Activated naive CD4-positive, alpha-beta T cell treated with anti-CD3 and anti-CD28 coated beads, Interleukin-2, amount 50 U/mL, for 16 hours (primary cell): ENCODE results near the gene LIG4.
"Not testable (repeated sequence)": the region's sequence is repeated elsewhere in the genome, so short reads cannot be mapped to it uniquely, and the experiment has no call there.

Experiments used
- DNase-seq: peaks from one replicate; pipeline ENCODE4 v3.0.0-alpha.2; 2020

LIG4 gene

DNA sequence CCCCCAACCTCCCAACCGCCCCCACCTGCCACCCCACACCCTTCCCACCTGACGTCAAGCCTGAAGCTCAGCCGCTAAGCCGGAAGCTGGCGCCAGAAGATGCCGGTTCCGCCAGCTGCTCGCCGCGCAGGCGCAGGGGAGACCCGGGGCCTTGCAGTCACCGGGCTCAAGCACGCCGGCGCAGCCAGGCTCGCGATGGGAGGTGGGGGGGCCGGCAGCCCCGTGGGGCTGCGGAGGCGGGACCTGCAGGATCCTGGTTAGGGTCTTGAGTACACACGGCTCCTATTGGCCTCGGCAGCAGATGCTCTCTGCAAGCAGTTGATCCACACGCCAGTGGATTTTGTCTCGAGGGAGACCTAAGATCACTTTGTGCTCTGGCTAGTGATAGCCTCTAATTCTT is at the start of gene LIG4:
Gene LIG4, minus strand, starts transcription at position 101 of the 400 bp plus-strand sequence. CDS start 4,268 bp downstream, outside the sequence.
- peak; percentile 93 for DNase-seq

DNA sequence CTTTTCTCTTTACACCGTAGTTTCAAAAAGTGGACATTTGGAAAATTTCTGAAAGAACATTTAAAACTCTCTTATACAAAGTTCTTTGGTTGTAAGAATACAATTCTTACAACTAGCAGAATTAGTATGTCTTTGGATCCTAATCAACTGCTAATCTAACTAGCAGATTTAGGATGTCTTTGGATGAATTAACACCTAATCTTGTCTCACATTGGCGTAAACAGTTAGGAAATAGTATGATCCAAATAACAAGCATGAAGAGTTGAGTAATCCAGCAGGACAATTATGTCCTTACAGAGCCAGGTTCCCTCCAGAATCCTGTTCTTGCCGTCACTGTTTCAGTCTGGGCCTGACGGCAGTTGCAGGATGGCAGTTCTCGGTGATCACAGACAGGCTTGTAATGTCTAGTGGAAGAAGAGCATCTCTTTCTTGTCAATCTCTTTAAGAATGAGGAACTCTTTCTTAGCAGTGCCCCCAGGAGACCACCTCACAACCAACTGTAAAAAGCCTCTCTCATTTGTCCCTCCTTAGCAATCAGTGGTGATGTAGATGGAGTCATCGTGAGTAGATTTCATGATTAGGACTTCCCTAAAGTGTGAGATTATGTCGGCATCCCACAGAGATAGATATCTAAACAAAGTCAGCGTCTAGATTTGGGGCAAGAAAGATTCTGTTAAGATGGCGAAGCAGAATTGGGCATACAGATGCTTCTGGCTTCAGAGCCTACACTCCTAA is 48.5 kb upstream of the LIG4 start:
- no peak for DNase-seq

DNA sequence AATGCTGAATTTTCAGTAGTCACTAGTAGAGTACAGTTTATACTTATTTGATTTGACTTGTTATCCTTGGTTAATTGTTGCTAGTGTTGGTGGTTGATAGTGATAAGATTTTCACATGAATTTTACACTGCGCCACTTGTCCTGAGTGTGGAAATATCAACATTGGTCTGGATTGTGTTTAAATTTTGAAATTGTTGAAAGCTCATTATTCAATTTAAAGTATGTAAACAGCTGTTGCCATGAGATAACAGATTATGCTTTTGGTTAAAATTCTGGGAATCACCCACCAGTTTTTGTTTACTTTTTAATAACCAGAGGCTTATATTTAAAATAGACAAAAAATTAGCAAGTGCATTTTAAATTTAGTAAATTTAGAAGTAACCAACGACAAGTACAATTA is 41.9 kb upstream of the LIG4 start:
- DNase-seq: no peak

DNA sequence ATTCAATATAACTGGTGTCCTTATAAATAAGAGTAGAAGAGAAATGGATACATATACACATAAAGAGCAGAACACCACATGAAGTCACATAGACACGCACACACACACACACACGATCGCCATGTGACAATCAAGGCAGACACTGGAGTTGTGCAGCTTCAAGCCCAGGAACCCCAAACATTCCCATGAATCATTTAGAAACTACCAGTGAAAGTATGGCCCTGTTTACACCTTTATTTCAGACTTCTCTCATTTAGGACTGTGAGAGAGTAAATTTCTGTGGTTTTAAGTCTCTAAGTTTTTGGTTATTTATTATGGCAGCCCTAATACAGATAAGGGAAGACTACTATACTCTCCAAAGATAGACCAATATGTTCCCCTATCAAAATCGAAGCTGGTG is 33.8 kb upstream of the LIG4 start:
- no peak for DNase-seq

DNA sequence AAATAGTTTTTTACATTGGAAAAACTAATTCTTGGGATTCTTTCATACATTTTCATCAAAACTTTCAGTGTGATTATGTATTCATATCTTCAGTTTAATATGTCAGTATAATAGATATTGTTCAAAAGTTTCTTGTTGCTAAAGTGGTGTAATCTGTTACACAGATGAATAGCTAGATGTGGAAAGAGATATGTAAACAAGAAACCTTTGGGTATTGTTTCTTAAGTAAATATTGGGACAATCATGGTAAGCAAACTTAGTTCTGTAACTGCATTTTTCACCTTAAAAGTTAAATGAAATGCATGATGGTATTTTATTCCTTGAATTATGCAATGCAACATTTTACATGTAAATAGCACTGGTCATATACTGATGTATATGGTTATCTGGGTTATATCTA is 15.0 kb upstream of the LIG4 start:
- DNase-seq: no peak

DNA sequence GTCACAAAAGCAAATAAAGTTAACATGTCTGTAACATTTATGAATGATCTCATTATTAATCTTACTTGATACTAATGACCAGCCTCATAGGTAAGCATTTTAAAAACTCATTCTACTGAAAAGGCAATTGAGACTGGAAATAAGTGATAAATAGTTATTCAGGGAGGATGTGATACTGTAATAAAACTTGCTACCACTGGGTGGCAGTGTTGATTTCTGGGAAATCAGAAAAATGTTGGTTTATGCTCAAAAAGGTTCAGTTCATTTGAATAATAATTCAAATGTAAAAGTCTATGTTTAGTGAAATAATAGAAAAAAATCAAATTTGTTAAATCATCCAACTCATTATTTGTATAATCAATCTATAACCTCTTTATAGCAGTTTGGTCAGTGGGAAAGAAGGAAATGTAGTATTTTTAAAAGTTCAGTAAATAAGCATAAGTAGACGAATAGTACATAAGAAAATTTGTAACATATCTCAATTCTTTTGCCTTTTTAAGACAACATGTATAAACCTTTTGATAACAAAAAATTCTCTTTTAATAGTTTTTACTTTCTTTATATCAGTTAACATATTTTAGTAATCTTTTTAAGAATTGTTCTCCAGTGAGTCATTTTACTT is 12.4 kb upstream of the LIG4 start:
- DNase-seq: no peak

DNA sequence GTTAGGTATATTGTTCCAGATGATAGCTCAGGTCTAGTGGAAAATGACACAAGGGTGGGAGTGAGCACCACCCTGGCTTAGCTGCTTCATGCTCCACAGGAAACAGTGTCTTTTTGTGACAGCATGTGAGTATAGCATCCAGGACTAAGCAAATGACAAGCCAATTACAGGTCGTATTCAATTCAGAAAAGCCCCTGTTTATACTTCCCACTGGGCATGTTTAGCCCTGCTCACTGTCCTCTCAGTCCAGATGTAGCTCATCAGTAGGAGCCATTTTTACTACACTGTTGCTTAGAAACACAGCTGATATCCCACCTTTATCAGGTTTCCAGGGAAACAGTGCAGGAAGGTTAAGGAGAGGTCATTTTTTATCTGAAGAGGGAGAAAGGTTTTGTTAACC is 10.8 kb upstream of the LIG4 start:
- no peak for DNase-seq

DNA sequence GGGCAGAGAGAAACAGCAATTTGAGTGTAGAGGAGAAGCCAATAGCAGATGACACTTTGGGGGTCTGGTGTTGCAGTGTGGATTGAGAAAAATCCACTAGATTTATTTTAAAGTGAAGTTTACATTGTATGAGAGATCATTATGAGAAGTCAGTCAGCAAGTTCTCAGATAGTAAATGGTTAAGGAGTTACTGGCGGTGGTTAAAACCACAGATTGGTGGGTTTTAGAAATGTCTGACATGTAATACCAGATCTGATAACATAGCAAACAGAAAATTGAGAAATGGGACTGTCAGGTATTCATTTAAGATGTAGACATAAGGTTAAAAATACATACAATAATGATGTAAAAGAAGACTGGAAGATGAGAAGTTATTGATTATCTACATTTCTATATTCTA is 10.1 kb upstream of the LIG4 start:
- no peak for DNase-seq

DNA sequence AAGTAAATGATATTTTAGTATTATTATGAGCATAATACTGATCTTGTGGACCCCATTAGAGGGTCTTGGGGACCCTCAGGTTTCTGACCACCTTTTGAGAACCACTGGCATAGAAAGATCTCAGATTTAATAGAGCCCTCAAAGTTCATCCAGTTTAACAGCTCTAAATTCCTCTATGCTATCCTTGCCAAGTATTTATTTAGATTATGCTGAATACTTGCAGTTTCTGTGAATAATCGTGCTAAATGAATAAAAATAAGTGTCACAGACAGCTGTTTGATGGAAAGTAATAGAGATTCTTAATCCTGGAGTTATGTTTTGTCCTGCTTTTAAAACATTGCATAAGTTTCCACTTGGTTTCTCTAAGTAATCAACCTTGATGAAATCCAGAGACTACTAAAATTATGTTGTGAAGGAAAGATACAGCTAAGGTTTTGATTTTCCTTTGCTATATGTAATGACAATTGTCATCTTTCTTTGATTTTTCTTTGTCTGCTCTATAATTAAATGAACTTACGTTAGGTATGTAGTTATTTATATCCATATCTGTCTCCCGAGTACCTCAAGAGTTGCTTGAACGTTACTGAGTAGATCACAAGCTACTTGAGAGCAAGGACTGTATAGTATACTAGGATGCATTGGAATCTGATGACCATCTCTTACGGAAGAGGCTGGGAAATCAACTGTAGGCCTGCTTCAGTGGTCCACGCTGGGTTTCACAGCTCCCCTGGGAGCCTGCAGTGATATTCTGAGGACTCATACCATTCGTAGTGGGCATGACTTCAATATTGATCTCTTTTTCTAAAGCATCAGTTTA is 8.6 kb upstream of the LIG4 start:
- DNase-seq: no peak

DNA sequence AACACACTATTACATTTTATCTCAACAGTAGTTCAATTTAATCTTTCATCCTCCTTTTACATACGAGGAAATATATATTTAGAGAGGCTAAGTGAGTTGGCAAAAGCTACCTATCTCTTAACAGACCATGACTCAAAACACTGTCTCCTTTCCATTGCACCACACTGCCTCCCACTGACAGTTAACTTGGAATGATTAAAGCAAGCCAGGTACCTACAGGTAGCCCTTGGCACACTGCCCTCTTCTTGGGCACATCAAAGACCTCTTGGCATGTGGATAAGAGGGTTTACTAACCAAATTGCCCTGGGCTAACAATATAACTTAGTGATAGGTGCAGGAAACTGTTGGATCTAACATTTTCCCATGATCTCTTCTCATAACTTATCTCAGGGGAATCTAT is 4.7 kb upstream of the LIG4 start:
- no peak for DNase-seq

DNA sequence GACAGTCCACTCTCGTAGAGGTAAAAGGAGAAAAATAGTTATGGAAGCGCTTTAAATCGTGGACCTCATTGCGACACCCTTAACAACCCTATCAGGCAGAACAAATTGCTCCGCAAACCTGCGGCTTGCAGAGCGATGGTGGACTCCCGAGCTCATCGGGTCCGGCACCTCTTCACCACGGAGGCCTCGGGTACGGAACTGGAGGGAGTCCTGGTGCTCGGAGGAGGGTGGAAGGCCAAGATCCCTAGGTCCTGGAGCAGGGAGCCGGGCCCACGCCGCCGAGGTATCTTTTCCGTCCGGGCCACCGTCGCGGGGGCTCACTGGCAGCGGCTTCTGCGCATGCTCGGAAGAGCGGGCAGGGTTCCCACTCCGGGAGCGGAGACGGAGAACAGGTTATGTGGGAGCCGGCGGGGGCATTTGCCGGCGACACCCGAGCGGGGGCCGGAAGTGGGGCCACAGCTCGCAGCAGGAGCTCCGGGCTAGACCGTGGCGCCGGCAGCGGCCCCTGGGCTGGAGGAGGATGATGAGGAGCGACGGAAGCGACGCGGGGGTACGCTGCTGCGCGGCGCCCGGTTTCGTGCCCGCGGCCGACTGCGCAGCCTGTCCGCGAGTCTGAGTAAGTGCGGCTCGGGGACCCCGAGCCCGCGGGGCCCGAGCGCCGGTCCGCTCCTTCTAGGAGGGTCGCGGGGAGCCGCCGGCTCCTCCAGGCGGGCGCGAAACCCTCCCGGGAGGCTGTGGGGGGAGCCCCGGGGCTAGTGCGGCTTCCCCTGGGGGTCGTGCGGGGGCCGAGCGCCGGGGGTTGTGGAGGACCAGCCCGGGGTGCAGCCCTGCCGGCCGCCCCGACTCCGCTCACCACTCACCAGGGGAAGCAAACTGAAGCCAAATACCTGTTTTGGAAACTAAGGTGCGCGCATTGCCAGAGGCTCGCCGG is 3.0 kb upstream of the LIG4 start, which contains the start of gene ABHD13:
Gene ABHD13, plus strand, starts transcription at position 349 of the 931 bp plus-strand sequence. CDS start 10,827 bp downstream, outside the sequence.
- DNase-seq: peak; percentile 92

DNA sequence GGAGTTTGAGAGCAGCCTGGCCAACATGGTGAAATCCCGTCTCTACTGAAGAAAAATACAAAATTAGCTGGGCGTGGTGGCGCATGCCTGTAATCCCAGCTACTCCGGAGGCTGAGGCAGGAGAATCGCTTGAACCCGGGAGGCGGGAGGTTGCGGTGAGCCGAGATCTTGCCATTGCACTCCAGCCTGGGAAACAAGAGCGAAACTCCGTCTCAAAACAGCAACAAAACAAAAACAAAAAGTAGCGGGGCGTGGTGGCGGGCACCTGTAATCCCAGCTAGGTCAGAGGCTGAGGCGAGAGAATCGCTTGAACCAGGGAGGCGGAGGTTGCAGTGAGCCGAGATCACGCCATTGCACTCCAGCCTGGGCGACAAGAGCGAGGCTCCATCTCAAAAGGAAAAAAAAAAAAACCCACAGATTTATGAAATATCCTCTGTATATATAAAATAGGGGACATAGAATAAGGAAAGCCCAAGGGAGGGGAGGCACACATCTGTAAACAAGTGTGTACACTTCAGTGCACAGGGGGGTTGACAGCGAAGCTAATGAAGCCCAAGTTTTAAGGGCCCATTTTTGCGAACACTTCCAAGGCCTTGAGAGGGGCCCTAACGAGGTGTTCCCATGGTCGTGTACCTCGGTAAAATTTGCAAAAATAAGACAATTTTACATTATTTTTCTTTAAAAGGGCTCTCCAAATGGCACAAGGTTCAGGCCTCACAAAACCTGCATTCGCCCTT is 2.1 kb upstream of the LIG4 start:
- DNase-seq: not testable (repeated sequence)

DNA sequence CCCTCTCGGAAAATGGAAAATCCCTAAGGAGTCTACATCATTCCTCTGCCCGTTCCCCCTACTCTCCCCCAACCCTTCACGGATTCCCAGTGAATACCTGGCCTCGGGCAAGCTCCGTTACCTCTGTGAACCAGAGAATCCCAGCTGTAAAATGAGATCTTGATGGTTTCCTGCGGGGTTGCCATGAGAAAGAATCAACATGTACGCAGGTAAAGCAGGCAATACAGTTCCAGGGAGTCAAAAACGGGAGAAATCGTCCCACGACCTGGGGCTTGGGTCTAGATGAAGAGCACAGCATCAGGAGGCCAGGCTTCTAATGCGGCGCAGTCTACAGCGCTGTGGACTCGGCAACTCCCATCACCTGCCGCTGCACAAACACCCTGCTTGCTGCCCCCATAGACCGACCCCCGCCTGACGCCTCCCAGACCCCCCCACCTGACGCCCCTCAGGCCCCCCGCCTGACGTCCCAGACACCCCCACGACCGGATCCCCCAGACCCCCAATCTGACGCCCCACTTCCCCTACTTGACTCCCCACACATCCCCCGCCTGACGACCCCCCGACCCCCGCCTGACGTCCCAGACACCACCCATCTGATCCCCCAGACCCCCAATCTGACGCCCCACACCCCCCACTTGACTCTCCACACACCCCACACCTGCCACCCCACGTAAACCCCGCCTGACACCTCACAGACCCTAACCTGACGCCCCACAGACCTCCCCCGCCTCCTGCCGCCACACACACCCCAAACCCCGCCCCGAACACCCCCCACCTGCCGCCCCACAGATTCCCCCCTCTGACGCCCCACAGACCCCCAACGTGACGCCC is 680 bp downstream of the LIG4 start:
- no peak for DNase-seq

DNA sequence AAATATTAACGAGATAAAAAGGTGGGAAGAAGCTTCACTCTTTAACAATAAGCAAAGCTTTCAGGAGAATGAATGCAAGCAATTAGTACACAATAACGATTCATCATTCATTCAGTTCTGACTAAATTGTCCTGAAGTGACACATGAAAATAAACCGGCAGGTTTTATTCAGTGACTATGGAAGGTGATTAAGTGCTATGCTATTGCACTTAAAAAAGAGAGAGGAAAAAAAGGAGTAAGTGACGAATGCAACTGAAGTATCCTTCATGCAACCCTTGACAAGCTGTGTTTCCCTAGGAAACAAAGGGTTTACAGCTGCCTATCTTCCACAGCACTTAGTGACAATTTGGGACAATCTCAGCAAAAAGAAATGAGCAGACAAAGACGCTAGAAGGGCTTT is 1.4 kb downstream of the LIG4 start:
- DNase-seq: no peak

DNA sequence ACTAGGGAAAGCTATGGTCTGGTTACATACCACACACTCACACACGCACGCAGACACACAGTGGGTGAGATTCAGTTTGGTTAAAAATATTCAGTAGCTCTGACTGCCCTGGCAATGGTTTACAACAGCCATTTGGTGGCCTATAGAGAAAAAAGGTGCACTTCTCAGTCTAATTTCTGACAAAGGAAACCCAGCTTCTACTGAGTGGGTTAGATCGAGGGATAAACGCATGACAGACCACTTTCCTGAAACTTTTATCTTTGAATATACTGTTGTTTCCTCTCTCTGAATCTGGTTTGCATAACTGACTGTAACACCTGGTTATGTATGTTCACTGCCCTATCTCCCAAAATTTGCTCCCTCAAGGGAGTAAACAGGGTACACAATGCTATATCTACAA is 2.5 kb downstream of the LIG4 start:
- no peak for DNase-seq

DNA sequence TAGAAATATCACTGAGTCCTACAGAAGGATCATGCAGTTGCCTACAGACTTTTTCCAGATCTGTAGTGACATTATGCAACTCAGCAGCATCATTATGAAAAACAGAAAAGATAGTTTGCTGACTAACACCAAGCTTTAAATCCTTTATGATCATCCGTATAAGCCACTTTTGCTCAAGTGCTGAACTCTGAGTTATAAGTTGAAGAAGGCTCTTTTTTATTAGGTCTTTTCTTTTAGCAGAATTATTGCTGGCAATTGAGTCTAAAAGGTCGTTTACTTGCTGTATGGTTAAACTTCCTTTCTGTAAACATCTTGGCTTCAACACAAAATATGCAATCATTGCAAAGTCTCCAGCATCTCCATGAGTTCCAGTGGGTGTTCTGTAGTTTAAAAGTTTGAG is 4.8 kb downstream of the LIG4 start:
- no peak for DNase-seq

DNA sequence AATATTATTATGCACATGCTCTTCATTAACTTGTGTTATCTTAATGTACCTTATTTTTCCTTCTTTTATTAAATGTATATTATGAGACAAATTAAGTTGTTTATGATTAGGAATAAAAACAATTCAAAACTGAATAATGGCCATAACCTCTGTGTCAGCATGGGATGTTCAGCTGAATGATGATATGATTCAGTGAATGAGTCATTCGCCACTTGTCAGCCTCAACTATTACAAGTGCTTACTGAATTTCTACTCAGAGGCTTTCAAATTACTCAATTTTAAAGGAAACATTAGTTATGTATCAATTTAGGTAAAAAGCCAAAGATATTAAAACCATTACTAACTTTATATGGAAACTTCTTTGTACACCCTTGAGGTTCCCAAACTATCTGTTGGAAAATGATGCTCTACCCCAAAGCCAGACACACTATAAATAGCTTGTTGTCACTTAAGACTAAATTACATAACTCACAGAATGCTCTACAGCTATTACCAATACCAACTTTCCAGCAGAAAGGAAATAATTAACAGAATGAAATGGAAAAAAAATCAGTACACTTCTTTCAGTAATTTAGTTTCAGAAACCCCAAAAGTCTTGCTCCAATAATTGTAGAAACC is 14.4 kb downstream of the LIG4 start:
- DNase-seq: no peak

DNA sequence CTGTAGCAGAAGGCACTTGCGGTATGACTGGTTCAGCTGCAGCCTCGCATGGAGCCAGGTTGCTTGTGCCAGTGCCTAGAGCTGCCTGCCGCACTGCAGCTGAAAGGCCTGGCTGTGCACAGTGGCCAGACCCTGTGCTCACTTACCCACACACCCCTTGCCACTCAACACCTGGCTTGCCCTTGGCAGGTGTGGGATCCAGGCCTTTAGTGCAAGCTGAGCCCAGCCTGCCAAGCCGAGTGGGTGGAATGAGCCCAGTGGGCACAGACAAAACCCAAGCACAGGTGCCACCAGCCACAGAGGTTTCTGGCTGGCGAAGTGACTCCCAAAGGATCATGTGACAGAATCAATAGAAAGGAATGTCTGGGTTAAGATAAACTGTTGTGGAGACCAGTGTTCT is 19.5 kb downstream of the LIG4 start:
- DNase-seq: no peak

DNA sequence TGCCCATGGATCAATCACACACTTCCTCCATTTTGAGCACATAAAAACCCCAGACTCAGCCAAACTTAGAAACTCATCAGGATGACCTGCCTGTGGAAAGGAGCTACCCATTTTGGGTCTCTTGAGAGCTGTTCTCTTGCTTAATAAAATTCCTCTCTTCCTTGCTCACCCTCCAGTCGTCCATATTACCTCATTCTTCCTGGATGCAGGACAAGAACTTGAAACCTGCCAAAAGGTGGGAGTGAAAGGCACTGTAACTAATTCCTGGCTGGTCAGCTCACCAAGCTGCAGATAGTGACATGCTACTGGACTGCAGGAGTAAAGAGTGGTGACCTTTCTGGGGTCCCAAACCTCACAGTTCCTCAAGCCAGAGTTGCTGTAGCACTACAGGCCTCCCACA is 20.2 kb downstream of the LIG4 start:
- DNase-seq: no peak

DNA sequence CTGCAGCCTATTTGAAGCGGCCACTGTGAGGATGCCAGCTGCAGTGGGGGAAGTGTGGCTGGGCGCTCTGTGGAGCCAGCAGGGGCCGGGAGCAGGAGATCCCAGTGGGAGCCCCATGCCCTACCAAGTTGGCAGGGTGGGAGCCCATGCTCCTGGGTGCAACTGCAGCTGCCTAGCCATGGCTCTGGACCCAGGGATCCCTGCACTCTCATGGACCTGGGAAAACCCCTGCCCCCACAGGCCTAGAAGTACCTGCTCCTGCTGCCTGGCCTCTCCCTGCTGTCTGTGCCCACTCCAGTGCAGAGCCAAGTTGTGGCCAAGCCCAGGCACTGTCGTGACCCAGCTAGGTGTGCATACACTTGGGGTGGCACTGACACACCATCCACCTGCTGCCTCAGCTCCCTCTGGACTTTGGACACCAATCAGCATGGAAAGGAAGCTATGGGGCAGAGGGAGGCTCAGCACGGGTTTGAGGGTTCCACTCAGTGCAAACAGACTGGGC is 20.9 kb downstream of the LIG4 start:
- no peak for DNase-seq
